GM21825 (cell line): ENCODE results near the gene HAND1.
A peak's percentile ranks its signal among the peaks of the same experiment; 100 is the strongest.

Experiments
- ATAC-seq: cut with Tn5 transposase; IDR thresholded peaks from one replicate; pipeline ENCODE4 v1.9.1; 2021; ENCODE audit warnings: mild to moderate bottlenecking, moderate library complexity; ENCODE audit not compliant: unreplicated experiment

The HAND1 gene

GRCh38 chr5:154506049-154506715 is 28.2 kb upstream of the HAND1 start:
- no peak for ATAC-seq

- ATAC-seq: no peak
Observed at GRCh38 chr5:154505567-154505966, 27.5 kb upstream of the HAND1 start.

DNA sequence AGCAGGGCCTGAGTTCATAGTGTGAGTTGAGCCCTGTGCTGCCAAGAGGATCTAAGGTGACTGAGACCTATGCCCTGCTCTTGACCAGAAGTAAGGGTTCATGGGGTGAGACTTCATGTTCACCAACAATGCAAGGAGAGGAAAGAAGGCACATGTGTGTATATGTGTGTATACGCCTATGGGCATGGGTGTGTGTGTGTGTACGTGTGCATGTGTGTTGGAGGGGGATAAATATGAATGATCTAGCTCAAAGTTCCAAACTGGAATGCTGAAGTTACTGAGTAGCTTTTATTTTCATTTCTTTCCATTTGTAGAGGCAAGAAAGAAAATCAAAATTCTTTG is 25.6 kb upstream of the HAND1 start:
- no peak for ATAC-seq

- ATAC-seq: no peak
Observed at GRCh38 chr5:154502180-154502579, 24.2 kb upstream of the HAND1 start.

GRCh38 chr5:154501566-154501965 is 23.5 kb upstream of the HAND1 start:
- ATAC-seq: no peak

- no peak for ATAC-seq
Observed at GRCh38 chr5:154498994-154499393, 21.0 kb upstream of the HAND1 start.

GRCh38 chr5:154498591-154498990 is 20.6 kb upstream of the HAND1 start:
- no peak for ATAC-seq

- no peak for ATAC-seq
Observed at GRCh38 chr5:154494036-154494435, 16.0 kb upstream of the HAND1 start.

DNA sequence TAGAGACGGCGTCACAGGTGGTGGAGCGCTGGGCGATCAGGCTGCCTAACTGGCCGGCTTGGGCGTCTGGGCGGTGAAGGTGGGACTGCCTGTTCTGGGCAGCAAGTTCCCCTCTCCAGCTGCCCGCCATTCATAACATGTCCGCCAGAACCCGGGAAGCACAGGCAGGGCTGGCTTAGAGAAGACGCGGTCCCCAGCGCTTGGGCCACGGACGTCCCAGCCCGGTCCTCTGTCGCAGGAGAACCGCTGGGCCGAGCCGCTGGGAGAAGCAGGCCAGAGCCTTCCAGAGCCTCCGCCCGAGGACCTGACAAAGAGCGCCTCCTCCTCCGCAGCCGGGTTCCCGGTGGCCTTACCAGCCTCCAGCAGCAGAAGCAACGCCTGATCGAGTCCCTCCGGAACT is 15.2 kb upstream of the HAND1 start:
- ATAC-seq: no peak

DNA sequence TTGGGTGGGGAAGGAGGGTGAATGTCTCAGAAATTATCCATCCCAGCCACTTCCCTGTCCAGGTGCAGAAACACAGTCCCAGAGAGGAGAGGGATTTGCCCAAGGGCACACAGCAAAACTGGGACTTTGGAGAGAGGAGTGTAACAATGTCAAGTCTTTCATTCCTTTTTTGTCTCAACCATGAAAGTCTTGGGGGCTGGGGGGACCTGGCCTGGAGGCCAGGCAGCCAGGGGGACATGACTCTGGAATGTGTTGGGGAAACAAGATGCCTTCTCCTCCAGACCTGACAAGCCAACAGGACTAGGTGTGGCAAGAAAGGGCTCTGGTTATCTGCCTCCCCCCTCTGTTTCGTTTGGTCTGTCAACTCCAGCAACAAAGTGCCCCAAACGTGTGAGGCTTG is 13.9 kb upstream of the HAND1 start:
- ATAC-seq: no peak

DNA sequence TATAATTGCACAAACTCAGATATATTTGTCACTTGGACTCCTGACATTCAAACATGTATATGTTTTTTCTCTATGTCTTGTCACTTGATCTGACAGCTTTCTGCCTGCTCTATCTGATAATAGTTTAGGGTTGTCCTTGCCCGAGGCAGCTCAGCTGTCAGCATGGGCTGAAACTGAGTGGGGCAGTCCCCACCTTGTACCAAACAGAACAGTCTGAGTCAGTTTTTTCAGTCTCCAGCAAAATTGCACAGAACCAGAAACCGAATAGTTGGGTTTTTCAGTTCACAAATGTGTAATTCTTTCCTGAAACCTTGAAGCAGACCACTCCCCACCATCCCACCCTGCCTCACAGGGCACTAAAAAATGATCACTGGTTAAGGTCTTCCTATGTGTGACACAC is 9.5 kb upstream of the HAND1 start:
- ATAC-seq: peak; percentile 97

DNA sequence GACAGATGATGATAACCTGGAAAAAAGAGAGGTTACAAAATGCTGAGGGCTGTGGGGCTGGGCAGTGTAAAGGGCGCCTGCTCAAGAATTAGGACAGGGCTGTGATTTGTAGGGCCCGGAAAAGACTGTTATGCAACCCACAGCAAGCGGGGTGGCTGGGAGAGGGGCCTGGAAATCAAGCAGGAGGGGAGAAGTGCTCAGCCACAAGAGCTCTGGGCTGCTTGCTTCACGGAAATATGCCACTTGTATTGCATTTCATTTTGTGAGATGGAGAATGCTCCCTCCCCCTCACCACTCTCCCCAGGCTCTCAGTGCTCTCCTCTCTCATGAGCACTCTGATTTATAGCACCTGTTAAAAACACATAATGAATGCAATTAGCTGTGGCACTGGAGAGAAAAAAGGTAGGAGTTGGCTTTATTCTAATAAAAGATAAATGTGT is 8.4 kb upstream of the HAND1 start:
- ATAC-seq: no peak

DNA sequence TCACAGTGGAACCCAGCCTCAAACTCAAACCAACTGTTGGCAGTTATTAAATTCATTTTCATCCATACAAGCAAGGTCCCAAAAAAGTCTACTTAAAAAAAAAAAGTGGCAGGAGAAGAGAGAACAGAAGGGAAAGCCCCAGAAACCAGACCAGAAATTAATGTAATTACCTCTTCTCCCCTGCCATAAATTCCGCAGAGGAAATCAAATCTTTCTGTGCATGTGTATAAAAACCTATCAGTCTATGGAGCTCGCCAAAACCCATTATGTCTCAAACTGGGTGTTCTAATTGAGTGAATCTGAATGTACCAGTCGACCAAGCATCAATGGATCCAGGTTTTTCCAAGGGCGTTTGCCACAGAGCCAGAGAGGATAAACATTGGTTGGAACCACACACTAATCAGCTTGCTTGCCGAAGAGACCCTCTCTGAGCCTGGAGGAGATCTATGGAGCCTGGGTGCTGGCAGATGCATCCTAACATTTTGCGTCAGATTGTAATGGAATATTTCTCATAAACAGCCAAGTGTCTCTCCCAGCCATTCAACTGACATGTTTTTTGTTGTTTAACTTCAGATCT is 7.9 kb upstream of the HAND1 start:
- ATAC-seq: no peak

GRCh38 chr5:154485096-154485491 is 7.1 kb upstream of the HAND1 start:
- ATAC-seq: no peak

DNA sequence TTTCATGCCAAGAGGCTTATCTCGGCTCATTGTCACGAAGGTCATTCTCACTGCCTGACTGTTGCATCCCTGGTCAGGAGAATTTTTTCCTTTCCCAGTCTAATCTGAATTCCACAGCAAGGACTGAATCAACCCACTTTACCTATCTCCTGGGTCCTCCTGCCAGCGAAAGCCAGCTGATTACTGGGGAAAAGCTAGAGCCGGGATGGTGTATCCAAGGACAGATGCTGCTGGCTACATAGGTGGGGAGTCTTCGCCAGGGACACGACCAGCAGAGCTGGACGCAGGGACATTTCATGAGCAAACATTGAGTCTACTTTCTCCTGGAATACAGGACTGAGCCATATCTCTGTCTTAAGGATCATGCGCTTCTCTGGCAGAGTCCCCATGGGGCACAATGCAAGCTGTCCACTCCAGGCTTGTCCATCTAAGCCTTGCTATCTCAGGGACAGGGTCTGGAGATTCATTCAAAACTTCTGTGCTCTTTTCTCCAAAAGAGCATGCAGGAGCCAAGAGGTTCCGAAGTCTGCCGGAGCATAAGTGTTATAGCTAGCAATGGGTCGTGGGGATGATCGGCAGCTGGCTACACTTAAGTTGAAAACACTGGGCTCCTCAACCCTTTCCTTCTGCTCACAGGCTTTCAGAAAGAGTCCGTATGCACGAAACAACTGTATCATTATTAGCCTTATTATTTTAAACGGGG is 6.5 kb upstream of the HAND1 start:
- no peak for ATAC-seq

GRCh38 chr5:154483654-154484392 is 5.8 kb upstream of the HAND1 start:
- ATAC-seq: no peak

DNA sequence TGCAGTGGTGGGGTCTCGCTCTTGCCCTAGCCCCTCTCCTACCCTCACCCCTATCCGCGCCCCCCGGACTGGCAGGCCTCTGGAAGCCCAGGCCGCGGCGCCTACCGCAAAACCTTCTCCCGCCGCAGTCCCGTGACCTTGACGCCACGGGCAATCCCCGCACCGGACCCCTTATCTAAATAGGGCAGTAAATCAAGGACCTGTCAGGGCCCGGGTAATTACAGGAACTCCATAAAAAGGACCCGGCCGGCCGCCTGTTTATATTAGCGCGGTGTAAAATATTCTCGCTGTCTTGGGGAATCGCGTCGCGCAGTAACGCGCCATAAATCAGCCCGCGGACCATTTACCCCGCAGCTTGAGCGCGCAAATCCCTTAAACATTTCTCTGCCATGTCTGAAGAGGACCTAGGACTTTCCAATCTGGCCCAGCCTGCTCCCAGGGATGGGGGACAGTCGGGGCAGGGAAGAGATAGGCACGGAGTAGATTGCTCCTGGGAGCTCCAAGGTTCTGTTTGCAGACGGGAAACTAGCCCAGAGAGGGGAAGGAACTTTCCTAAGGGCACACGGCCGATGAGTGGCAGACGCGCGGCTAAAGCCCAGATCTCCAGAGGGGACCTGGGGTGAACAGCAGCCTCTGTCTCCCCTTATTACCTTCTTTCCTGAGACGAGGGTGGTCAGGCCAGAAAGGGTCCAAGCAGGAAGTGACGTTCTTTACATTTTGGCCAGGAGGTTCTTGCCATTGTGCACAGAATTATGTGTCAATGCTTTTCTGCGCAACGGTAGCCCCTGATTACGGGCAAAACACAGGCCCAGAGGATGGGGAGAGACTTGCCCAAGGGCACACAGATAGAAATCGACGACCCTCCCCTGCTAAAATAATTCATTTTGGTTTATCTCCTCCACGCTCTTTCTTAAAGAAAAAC is 4.8 kb upstream of the HAND1 start:
- ATAC-seq: no peak

- no peak for ATAC-seq
Observed at GRCh38 chr5:154481584-154482381, 3.8 kb upstream of the HAND1 start.

GRCh38 chr5:154480847-154481246 is 2.8 kb upstream of the HAND1 start:
- ATAC-seq: no peak
